SIG-M5 (cell line): Measurements from ENCODE around the gene NR2E3.

Source experiments
- DNase-seq: peaks from one replicate; lab custom pipeline; 2025; lab: John Stamatoyannopoulos, UW

Gene NR2E3

DNA sequence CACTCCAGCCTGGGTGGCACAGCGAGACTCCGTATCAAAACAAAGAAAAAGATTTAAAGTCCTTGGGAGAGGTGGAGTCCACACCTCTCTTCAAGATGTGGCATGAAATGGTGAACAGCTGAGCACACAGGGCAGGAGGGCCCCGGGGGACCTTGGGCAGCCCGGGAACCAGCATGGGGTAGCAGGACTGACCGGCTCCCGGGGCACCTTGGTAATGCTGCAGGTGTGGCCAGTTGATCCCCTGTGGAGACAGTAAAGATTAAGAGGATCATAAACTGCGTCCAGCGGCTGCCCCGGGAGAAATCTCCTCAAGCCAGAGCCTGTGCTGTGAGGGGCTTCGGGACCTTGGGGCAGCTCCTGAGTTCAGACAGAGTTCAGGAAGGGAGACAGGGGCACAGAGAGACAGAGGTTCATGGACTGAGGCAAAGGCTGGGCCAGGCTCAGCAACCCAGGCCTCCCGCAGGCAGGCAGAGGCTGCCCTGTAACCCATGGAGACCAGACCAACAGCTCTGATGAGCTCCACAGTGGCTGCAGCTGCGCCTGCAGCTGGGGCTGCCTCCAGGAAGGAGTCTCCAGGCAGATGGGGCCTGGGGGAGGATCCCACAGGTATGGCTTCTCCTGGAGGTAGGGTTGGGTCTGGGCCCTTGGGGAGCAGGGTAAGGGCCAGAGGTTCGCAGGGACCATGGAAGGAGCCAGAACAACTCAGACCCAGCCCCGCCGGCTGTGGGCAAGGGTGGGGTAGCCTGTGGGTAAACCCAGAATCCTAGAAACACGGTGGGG lies at the start of gene NR2E3:
NR2E3 (plus strand) TSS at position 299 of the 780 bp plus-strand sequence; CDS start at position 489, 190 bp downstream.
- no peak for DNase-seq

DNA sequence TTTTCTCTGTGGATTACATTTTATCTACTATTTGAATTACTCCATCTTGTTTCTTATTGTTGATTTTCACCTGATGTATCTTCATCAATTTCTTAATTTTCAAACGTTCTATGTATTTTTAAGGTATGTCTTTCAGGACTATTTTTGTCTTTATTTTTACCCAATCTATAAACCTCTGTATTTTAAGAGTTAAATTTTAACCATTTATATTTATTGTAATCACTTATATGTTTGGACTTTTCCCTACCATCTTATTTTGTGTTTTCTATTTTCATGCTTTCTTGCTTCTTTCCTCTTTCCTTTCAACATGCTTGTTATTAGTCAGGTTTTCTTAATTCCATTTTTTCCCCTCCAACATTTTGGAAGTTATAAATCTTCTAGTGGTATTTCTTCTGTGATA lies 49.5 kb upstream of the NR2E3 start:
- DNase-seq: no peak

DNA sequence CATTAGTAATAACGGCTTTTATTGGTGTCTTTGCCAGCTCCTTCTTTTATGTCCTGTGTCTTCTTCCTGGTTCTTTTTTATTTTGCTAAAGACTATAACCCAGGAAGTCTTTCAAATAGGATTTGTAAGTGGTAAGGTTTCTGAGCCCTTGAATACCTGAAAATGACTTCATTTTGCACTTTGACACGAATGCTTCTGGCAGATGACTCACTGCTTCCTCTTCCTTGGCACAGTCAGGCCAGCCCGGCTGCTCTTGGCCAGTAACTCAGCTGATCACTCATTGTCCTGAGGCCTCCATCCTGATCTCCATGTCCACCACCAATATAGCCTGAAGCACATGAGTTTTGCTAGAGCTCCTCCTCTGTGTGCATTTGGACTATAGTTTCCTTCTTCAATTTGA lies 48.7 kb upstream of the NR2E3 start:
- DNase-seq: no peak

GRCh38 chr15:71768184-71768583 lies 42.2 kb upstream of the NR2E3 start:
- DNase-seq: no peak

DNA sequence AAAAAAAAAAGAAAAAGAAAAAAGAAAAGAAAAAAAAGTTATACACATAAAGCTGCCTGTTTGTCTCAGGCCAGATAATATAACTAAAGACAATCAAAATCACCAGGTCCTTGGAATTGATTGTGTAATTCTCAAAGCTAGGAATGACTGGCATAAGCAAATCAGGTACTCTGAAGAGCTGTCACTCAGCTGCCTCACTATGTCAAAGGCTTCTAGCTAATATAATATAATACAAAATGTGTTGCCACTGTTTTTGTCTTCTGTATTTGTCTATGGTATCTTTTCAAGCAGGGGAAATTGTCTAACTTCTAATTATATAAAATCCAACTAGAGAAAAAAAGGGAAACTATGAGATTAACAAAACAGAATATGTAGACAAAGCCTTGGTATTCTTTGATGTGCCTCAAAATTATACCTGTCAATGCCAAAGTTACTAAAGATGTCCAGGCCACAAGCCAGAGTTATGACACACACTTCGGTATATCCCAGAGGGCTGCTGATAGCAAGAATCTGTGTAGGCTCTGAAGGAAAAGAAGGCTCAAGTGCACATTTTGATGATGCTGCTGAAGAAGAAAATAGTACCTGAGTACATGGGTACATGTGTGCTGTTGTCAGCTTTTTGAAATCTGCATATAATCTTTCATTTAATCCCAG lies 37.0 kb upstream of the NR2E3 start:
- no peak for DNase-seq

DNA sequence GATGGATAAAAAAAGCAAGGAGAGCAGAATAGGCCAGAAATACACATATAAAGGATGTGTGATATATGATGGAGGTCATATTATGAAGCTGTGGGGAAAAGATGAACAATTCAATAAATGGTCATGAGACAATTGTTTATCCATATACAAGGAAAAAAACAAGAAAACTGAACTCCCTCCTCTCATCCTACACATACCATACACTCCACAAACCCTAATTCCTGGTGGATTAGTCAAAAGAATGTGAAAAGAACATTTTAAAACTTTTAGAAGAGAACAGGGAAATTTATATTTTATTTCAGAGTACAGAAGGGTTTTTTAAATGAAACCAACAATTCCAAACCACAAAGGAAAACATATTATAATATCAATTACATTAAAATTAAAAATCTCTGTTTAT lies 34.5 kb upstream of the NR2E3 start:
- no peak for DNase-seq

DNA sequence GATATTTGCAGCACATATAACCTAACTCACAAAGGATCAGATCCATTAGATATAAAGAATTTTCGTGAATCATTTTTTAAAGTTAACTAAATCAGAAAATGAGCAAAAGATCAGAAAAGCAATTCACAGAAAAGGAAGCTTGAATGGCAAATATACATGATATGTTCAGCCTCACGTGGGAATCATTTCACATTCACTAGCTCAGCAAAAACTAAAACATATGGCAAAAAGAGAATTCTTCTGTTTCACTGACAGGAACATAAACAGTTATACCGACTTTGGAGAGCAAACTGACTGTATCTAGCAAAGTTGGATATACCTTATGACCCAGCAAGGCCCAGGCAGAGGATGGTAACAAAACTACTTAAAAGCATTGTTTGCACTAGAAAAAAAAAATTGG lies 34.0 kb upstream of the NR2E3 start:
- no peak for DNase-seq

- no peak for DNase-seq
These were observed 33.0 kb upstream of the NR2E3 start for GRCh38 chr15:71777216-71777943.

GRCh38 chr15:71779073-71779797 lies 31.1 kb upstream of the NR2E3 start:
- DNase-seq: no peak

DNA sequence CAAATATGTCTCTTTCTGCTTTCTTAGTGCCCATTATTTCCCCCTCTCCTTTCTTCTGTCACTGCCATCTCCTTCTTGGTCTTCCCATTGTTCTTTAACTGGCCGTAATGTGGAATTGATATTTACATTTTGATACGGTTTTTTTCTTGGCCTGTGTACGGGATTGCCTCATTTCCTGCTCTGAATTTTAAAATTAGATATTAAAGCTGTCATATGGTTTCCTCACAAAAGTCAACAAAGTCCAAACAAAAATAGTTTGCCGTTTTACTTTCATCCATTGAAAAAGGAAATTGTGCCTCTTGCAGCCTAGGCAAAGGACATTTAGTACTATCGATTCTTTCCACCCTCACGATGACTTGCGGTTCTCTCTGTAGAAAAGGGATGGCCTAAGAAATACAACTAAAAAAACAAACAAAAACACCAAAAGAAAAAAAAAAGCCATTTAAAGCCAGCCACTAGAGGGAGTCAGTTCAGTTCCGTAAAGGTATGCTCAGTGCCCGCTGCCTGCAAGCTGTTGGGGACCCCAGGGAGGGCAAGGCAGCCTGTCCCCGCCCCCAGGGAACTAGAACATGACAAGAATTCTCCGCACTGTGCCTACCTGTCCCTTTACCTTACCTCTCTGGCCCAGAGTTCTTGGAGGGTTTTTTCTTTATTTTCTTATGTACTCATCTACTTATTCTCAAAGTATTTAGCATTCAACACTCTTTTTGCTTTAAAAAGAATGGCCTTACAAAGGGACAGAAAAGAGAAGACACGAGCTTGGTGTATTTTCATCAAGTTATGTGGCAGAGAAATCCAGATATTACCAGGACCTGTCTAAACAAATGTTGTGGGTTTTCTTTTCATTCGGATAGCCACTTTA lies 30.0 kb upstream of the NR2E3 start:
- DNase-seq: no peak

GRCh38 chr15:71781179-71781964 lies 29.0 kb upstream of the NR2E3 start:
- DNase-seq: no peak

- no peak for DNase-seq
These were observed 28.4 kb upstream of the NR2E3 start for GRCh38 chr15:71781965-71782265.

- DNase-seq: no peak
These were observed 27.8 kb upstream of the NR2E3 start for GRCh38 chr15:71782422-71783165.

DNA sequence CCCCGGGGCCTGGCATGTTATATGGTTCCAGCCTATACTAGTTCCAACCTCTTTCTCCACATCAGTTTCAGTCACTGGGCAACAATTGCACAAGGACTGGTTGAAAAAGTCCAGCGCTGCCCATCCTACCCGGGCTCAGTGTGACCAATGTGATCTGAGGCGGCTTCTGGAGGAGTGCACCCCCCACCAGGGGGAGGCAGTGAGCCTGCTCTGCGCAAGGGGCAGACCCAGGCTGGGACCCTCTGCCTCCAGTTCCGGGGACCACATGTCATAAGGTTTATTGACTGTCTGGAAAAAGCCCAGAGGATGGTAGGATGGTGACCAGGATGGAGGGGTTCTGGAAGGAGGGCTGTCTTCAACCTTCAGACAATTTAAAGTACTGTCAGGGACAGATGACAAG lies 25.6 kb upstream of the NR2E3 start:
- no peak for DNase-seq

DNA sequence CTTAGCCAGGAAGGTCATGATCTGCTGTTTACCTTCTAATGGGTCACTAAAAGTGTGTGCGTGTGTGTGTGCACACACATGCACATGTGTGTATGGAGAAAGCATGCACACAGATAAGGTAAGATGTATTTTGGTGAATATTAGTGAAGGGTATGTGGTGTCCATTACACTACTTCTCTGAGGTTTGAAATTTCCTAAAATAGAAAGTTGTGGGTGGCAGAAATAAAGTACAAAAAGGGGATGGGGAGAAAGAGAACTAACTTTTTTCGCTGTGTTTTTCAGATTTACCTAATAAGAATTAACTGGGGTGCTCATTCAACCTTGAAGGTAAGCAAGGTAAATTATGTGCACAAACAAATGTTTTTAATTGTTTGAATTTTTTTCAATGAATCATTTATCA lies 24.4 kb upstream of the NR2E3 start:
- DNase-seq: no peak

- no peak for DNase-seq
These were observed 23.7 kb upstream of the NR2E3 start for GRCh38 chr15:71786673-71787072.

DNA sequence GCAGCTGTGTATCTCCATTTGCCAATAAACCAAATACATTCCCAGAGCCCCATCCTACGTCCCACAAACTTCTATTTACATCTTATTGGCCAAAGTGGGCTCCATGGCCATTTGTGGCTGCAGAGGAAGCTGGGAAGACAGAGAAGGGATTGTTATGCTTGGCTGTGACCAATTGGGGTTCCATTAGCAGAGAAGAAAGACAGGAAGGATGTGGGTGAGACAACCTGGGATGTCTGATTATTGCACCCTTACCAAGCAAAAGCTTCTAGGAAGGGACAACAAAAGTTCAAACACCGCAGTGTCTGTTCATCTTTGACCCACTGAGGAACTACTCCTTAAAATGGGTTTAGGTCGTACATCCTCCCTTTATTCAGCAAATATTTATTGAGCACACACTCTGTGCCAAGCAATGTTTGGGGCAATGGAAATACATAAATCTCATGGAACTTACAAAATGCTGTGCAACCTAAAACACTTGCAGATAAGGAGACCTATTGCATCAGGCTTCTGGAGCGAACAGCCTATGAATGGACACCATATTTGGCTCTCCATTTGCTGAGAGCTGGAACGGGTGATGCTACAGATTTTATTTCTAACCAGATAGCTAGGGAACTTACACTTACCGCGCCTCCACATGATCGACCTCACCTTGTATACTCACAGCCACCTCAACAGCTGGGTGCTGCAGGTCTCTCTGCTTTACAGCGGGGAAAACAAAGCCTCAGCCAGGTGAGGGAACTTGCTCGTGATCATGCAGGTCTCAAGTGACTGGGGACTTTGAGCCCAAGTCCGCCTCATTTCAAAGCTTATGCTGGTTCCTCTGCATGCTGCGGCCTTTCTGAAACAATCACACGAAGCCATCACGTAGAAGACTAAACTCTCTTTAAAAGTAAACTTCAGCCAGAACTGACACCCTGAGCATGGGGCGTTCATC lies 21.4 kb upstream of the NR2E3 start:
- DNase-seq: no peak

DNA sequence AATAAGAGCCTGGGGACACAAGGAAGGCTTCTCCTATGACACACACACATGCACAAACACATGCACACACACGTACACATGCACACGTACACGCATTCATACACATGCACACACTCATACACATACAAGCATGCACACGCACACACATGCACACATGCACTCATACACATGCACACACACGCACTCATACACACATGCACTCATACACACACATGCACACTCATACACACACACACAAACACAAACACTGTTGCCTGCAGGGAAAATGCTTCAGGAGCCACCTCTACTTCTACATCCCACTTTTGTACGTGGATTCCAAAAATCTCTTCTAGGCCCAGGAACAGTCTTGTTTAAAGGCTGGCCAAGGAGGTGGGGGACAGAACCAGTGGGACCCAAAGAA lies 20.7 kb upstream of the NR2E3 start:
- no peak for DNase-seq

DNA sequence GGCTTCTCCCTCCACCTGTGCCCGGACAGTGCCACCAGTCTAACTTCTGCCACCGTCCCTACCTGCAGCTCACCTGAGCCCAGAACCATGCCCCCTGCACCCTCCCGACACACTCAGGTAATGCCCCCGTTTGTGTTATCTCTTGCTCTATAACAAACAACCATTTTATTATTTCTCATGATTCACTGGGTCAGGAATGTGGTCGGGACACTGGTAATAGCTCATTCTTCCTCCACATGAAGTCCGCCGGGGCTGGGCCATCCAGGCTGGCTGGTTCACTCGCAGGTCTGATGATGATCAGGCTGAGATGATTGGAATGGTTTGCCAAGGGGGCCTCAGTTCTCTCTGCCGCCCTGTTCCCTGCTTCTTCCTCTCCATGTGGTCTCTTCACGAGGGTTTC lies 20.3 kb upstream of the NR2E3 start:
- no peak for DNase-seq
